Measurements from ENCODE around the gene ERF.
"Not testable (repeated sequence)": the region's sequence is repeated elsewhere in the genome, so short reads cannot be mapped to it uniquely, and the experiment has no call there.

Gene ERF

GRCh38 chr19:42273407-42274064 is 18.6 kb upstream of the ERF start:
- no peak for DNase-seq

GRCh38 chr19:42272989-42273406 is 18.1 kb upstream of the ERF start:
- no peak for DNase-seq

GRCh38 chr19:42272535-42272897 is 17.6 kb upstream of the ERF start:
- DNase-seq: no peak

GRCh38 chr19:42271861-42272534 is 17.1 kb upstream of the ERF start:
- DNase-seq: no peak

GRCh38 chr19:42271045-42271419 is 16.1 kb upstream of the ERF start:
- no peak for DNase-seq

GRCh38 chr19:42270346-42271044 is 15.6 kb upstream of the ERF start:
- peak in 1 of 2 experiments; percentile 61 for DNase-seq

GRCh38 chr19:42269478-42270345 is 14.8 kb upstream of the ERF start:
- no peak for DNase-seq

- peak; percentile 100 for DNase-seq
These were observed 14.0 kb upstream of the ERF start, which contains the start of gene CIC for GRCh38 chr19:42268704-42269477. Gene CIC (plus strand): TSS chr19:42269252. CDS start chr19:42271784, 2,532 bp downstream.

- DNase-seq: peak; percentile 99 to 100
These were observed 13.3 kb upstream of the ERF start for GRCh38 chr19:42268142-42268703.

- peak in 1 of 2 experiments; percentile 54 for DNase-seq
These were observed 12.8 kb upstream of the ERF start for GRCh38 chr19:42267644-42268141.

GRCh38 chr19:42266928-42267603 is 12.1 kb upstream of the ERF start:
- not testable (repeated sequence) for DNase-seq

GRCh38 chr19:42266105-42266504 is 11.2 kb upstream of the ERF start:
- DNase-seq: not testable (repeated sequence)

- no peak for DNase-seq
These were observed 6.8 kb upstream of the ERF start for GRCh38 chr19:42261763-42262162.

GRCh38 chr19:42257842-42258241 is 2.9 kb upstream of the ERF start:
- DNase-seq: not testable (repeated sequence)

GRCh38 chr19:42255766-42256745 is 1.1 kb upstream of the ERF start:
- peak in 1 of 2 experiments; percentile 68 for DNase-seq

GRCh38 chr19:42254089-42254849 is 659 bp downstream of the ERF start:
- DNase-seq: peak; percentile 50 to 83

GRCh38 chr19:42253245-42254088 is 1.5 kb downstream of the ERF start:
- peak; percentile 66 to 89 for DNase-seq

Measured in NCI-H526 (cell line).